T-cell (primary cell): ENCODE data around the gene PTPRT. TPM values are rescaled to one million over a fixed set of nuclear protein-coding genes. Genes with fewer than 3 reads are reported as not detected.
"Not testable (repeated sequence)": the region's sequence is repeated elsewhere in the genome, so short reads cannot be mapped to it uniquely, and the experiment has no call there.

Experiments used
- ATAC-seq, 4 experiments: fragments of 200-7000 bp in 3 of 4; fragments of 150-1000 bp in 1 of 4; cut with Tn5 transposase; replicated peaks in 1 of 4; 1 replicate in 3 of 4; 2 replicates in 1 of 4; pipeline ENCODE4 v1.10.0; 2021; ENCODE audit warnings: moderate library complexity in 3 of 4, mild to moderate bottlenecking in 2 of 4, moderate number of reproducible peaks in 1 of 4
- CTCF ChIA-PET, 2 donors: fragments of 300-600 bp; sonication (Branson Sonifier 250); formaldehyde crosslinking; loops; one replicate each; lab custom pipeline; 2022; ENCODE audit warnings: antibody characterized with exemption in 2 of 2; lab: Charles Lee
- POLR2A ChIA-PET, 2 donors: fragments of 300-600 bp; sonication (Branson Sonifier 250); formaldehyde crosslinking; loops; one replicate each; lab custom pipeline; 2022; ENCODE audit warnings: antibody characterized with exemption in 2 of 2; lab: Charles Lee
- DNase-seq, 35 experiments: peaks; one replicate each; pipeline versions ENCODE4 v3.0.0 to v3.0.0-alpha.2; 2013 to 2023
- H3K27ac ChIP-seq: one replicate; pipeline ENCODE4 v1.5.1; 2013; ENCODE audit warnings: low read length
- H3K27me3 ChIP-seq, 2 experiments: replicated peaks in 1 of 2; 1 replicate in 1 of 2; 2 replicates in 1 of 2; pipeline versions ENCODE4 v1.6.1 to v1.7.0; 2013; ENCODE audit warnings: low read length in 1 of 2, mixed read lengths in 1 of 2; ENCODE audit not compliant: control insufficient read depth in 2 of 2, insufficient read depth in 2 of 2; ENCODE audit errors: extremely low read depth in 1 of 2
- H3K36me3 ChIP-seq, 2 donors: 1 replicate in 1 of 2; 2 replicates in 1 of 2; pipeline versions ENCODE4 v1.6.1 to v1.7.0; 2013; ENCODE audit warnings: low read length in 1 of 2; ENCODE audit not compliant: control insufficient read depth in 2 of 2, insufficient read depth in 1 of 2; ENCODE audit errors: extremely low read depth in 1 of 2
- H3K4me1 ChIP-seq, 2 experiments: 1 replicate in 1 of 2; 2 replicates in 1 of 2; pipeline versions ENCODE4 v1.6.1 to v1.7.0; 2013; ENCODE audit warnings: low read length in 2 of 2, mixed read lengths in 1 of 2; ENCODE audit not compliant: insufficient read depth in 2 of 2, control insufficient read depth in 1 of 2; ENCODE audit errors: extremely low read depth in 1 of 2
- H3K4me3 ChIP-seq, 2 donors: 1 replicate in 1 of 2; 2 replicates in 1 of 2; pipeline versions ENCODE4 v1.5.1 to v1.7.0; 2013; ENCODE audit warnings: mild to moderate bottlenecking in 2 of 2, low read length in 1 of 2, moderate library complexity in 1 of 2; ENCODE audit not compliant: control insufficient read depth in 1 of 2; ENCODE audit errors: extremely low read depth in 1 of 2
- H3K9me3 ChIP-seq: 2 replicates; pipeline ENCODE4 v1.7.0; 2013
- H3K27ac Mint-ChIP-seq, 2 donors: one replicate each; pipeline ENCODE4 v1.8.0; 2020 to 2021; ENCODE audit warnings: mild to moderate bottlenecking in 2 of 2, mixed read lengths in 2 of 2
- H3K27me3 Mint-ChIP-seq, 2 donors: one replicate each; pipeline ENCODE4 v1.8.0; 2021 to 2022; ENCODE audit warnings: mixed read lengths in 2 of 2
- H3K36me3 Mint-ChIP-seq: one replicate; pipeline ENCODE4 v1.8.0; 2021; ENCODE audit warnings: mixed read lengths
- H3K4me1 Mint-ChIP-seq, 3 donors: one replicate each; pipeline ENCODE4 v1.8.0; 2020 to 2022; ENCODE audit warnings: mixed read lengths in 3 of 3, mild to moderate bottlenecking in 1 of 3
- H3K4me3 Mint-ChIP-seq, 3 donors: one replicate each; pipeline ENCODE4 v1.8.0; 2020 to 2022; ENCODE audit warnings: mild to moderate bottlenecking in 3 of 3, mixed read lengths in 3 of 3, moderate library complexity in 3 of 3
- H3K9me3 Mint-ChIP-seq, 3 donors: one replicate each; pipeline ENCODE4 v1.8.0; 2020 to 2022; ENCODE audit warnings: mixed read lengths in 3 of 3
- WGBS: methylation state at CpG from one replicate; pipeline ENCODE4 v1.1.5; 2013; ENCODE audit warnings: missing lambda C conversion rate; ENCODE audit not compliant: insufficient coverage; 5-methylcytosine and 5-hydroxymethylcytosine counted together
- total RNA-seq, 35 experiments: library from RNA in 6 of 35; stranded (reverse) in 6 of 35; fragments of 120-200 nt in 1 of 35; gene quantifications; one replicate each; pipeline versions ENCODE4 v1.2.1 to v1.2.4 and lab custom pipeline; 2013 to 2026

Gene PTPRT
- total RNA-seq, 5 donors from 2014 or later (not counting 1 experiment from before 2014, with no cell fraction given), result not detected

- no peaks in the 10 kb centered on the region for H3K36me3 Mint-ChIP-seq
- ATAC-seq, result no peak
- WGBS, result 63% methylated on average over 2 of the region's 3 CpGs
- H3K27me3 ChIP-seq, result no peaks in the 10 kb centered on the region
- POLR2A ChIA-PET, result no interaction called here
- CTCF ChIA-PET, result no interaction called here
- no peak overlapping the region for H3K27ac ChIP-seq
- H3K27me3 Mint-ChIP-seq, result peaks cover 0 to 8% of the 10 kb centered on the region in 2 donors
- H3K9me3 Mint-ChIP-seq, result peaks cover 0 to 21% (median 5%) of the 10 kb centered on the region in 3 donors
- no peak overlapping the region for H3K4me3 ChIP-seq
- no peak overlapping the region for H3K4me3 Mint-ChIP-seq
- H3K4me1 ChIP-seq, result no peaks in the 10 kb centered on the region
- H3K4me1 Mint-ChIP-seq, result no peaks in the 10 kb centered on the region
- no peak for DNase-seq
- H3K36me3 ChIP-seq, result no peaks in the 10 kb centered on the region
- no peaks in the 10 kb centered on the region for H3K9me3 ChIP-seq
- H3K27ac Mint-ChIP-seq, result no peak overlapping the region
These were observed 287.2 kb downstream of the PTPRT start for GRCh38 chr20:42902509-42902908.

GRCh38 chr20:42901689-42902440, 287.8 kb downstream of the PTPRT start:
- no peaks in the 10 kb centered on the region for H3K4me1 Mint-ChIP-seq
- no peak overlapping the region for H3K27ac Mint-ChIP-seq
- no peaks in the 10 kb centered on the region for H3K4me1 ChIP-seq
- DNase-seq (no peak), ATAC-seq (no peak)
- CTCF ChIA-PET, result no interaction called here
- WGBS, result no CpG with 5 or more reads among the region's 2 CpGs
- H3K27me3 Mint-ChIP-seq, result peaks cover 0 to 8% of the 10 kb centered on the region in 2 donors
- H3K4me3 Mint-ChIP-seq, result no peak overlapping the region
- H3K9me3 ChIP-seq, result no peaks in the 10 kb centered on the region
- peaks cover 0 to 17% (median 5%) of the 10 kb centered on the region in 3 donors for H3K9me3 Mint-ChIP-seq
- no peaks in the 10 kb centered on the region for H3K27me3 ChIP-seq
- H3K27ac ChIP-seq, result no peak overlapping the region
- H3K36me3 Mint-ChIP-seq, result no peaks in the 10 kb centered on the region
- H3K4me3 ChIP-seq, result no peak overlapping the region
- no peaks in the 10 kb centered on the region for H3K36me3 ChIP-seq
- POLR2A ChIA-PET, result no interaction called here

GRCh38 chr20:42900764-42901163, 288.9 kb downstream of the PTPRT start:
- WGBS, result 17% methylated on average over 3 of the region's 5 CpGs
- H3K4me1 Mint-ChIP-seq, H3K27me3 ChIP-seq, H3K27ac Mint-ChIP-seq, H3K4me3 ChIP-seq, H3K4me1 ChIP-seq, DNase-seq, H3K4me3 Mint-ChIP-seq, H3K36me3 Mint-ChIP-seq, ATAC-seq, H3K36me3 ChIP-seq, H3K27ac ChIP-seq, POLR2A ChIA-PET, H3K27me3 Mint-ChIP-seq, CTCF ChIA-PET, H3K9me3 ChIP-seq: not testable (repeated sequence)
- H3K9me3 Mint-ChIP-seq, result peaks cover 0 to 14% (median 5%) of the 10 kb centered on the region in 3 donors

GRCh38 chr20:42895020-42895419, 294.7 kb downstream of the PTPRT start:
- ATAC-seq, result no peak
- no peak for DNase-seq

GRCh38 chr20:42894483-42894882, 295.2 kb downstream of the PTPRT start:
- no CpG with 5 or more reads among the region's 3 CpGs for WGBS
- CTCF ChIA-PET, result no interaction called here

More at GRCh38 chr20:42895020-42895419, 294.7 kb downstream of the PTPRT start:
- Mint-ChIP-seq H3K27me3 (peaks cover 0 to 3% of the 10 kb centered on the region in 2 donors), H3K4me3 (no peak overlapping the region), H3K27ac (no peak overlapping the region), H3K9me3 (peaks cover 9 to 14% (median 13%) of the 10 kb centered on the region in 3 donors), H3K4me1 (no peaks in the 10 kb centered on the region), H3K36me3 (no peaks in the 10 kb centered on the region)
- no peaks in the 10 kb centered on the region for H3K36me3 ChIP-seq
- CTCF ChIA-PET, result no interaction called here
- no peak overlapping the region for H3K27ac ChIP-seq
- POLR2A ChIA-PET, result no interaction called here
- no peak overlapping the region for H3K4me3 ChIP-seq
- H3K27me3 ChIP-seq, result no peaks in the 10 kb centered on the region
- H3K4me1 ChIP-seq, result no peaks in the 10 kb centered on the region
- WGBS, result 50% methylated on average over 1 of the region's 1 CpG
- no peaks in the 10 kb centered on the region for H3K9me3 ChIP-seq

GRCh38 chr20:42889517-42889916, 300.2 kb downstream of the PTPRT start:
- no peaks in the 10 kb centered on the region for H3K36me3 Mint-ChIP-seq
- ATAC-seq, result no peak
- WGBS, result 71% methylated on average over 3 of the region's 3 CpGs
- no peaks in the 10 kb centered on the region for H3K9me3 ChIP-seq
- H3K36me3 ChIP-seq, result no peaks in the 10 kb centered on the region
- no peak overlapping the region for H3K27ac ChIP-seq
- peaks cover 6 to 14% (median 6%) of the 10 kb centered on the region in 3 donors for H3K9me3 Mint-ChIP-seq
- CTCF ChIA-PET, result interaction anchor here in 1 of 2 donors (0.9 kb wide), 1 partner anchor 13 kb away, joined by 5 read pairs; no protein-coding TSS in a partner anchor
- H3K27ac Mint-ChIP-seq, result no peak overlapping the region
- H3K27me3 Mint-ChIP-seq, result no peaks in the 10 kb centered on the region
- DNase-seq, result no peak
- H3K4me1 Mint-ChIP-seq, result no peaks in the 10 kb centered on the region
- H3K4me1 ChIP-seq, result no peaks in the 10 kb centered on the region
- POLR2A ChIA-PET, result no interaction called here
- no peaks in the 10 kb centered on the region for H3K27me3 ChIP-seq
- no peak overlapping the region for H3K4me3 ChIP-seq
- no peak overlapping the region for H3K4me3 Mint-ChIP-seq

More at GRCh38 chr20:42894483-42894882, 295.2 kb downstream of the PTPRT start:
- H3K27me3 ChIP-seq, result no peaks in the 10 kb centered on the region
- H3K4me1 ChIP-seq, result no peaks in the 10 kb centered on the region
- POLR2A ChIA-PET, result no interaction called here
- no peaks in the 10 kb centered on the region for H3K36me3 ChIP-seq
- Mint-ChIP-seq H3K27ac (no peak overlapping the region), H3K4me3 (no peak overlapping the region), H3K9me3 (peaks cover 9 to 14% (median 11%) of the 10 kb centered on the region in 3 donors), H3K4me1 (no peaks in the 10 kb centered on the region), H3K36me3 (no peaks in the 10 kb centered on the region), H3K27me3 (peaks cover 0 to 2% of the 10 kb centered on the region in 2 donors)
- H3K9me3 ChIP-seq, result no peaks in the 10 kb centered on the region
- no peak overlapping the region for H3K27ac ChIP-seq
- no peak overlapping the region for H3K4me3 ChIP-seq
- no peak for ATAC-seq
- no peak for DNase-seq
